Measurements from ENCODE around the gene CLCA4.

- no peak for TF ChIP-seq CTCF (IDR thresholded peaks at IDR 0.05)
- no peak for TF ChIP-seq ATF1 (CRISPR knock-in tag; IDR thresholded peaks at IDR 0.05)
- TF ChIP-seq KAT7 (CRISPR knock-in tag; IDR thresholded peaks at IDR 0.05; ENCODE audit: borderline replicate concordance) = no peak
- TF ChIP-seq GRHL2 (CRISPR knock-in tag; IDR thresholded peaks at IDR 0.05; ENCODE audit: insufficient replicate concordance, severe bottlenecking) = no peak
- no peak for TF ChIP-seq ATF2 (CRISPR knock-in tag; IDR thresholded peaks at IDR 0.05; ENCODE audit: borderline replicate concordance, low read depth)
Observed at GRCh38 chr1:86520789-86521521, 25.9 kb upstream of the CLCA4 start.

All from WTC11 (cell line).